ENCODE data around the gene ZNF432. TPM values are rescaled to one million over a fixed set of nuclear protein-coding genes. Genes with fewer than 3 reads are reported as not detected.

ZNF432 gene
- total and polyA plus RNA-seq, 2 donors (not counting 3 experiments of a cell fraction or from before 2014, with no cell fraction given) = 3.5 to 10.9 TPM

DNA sequence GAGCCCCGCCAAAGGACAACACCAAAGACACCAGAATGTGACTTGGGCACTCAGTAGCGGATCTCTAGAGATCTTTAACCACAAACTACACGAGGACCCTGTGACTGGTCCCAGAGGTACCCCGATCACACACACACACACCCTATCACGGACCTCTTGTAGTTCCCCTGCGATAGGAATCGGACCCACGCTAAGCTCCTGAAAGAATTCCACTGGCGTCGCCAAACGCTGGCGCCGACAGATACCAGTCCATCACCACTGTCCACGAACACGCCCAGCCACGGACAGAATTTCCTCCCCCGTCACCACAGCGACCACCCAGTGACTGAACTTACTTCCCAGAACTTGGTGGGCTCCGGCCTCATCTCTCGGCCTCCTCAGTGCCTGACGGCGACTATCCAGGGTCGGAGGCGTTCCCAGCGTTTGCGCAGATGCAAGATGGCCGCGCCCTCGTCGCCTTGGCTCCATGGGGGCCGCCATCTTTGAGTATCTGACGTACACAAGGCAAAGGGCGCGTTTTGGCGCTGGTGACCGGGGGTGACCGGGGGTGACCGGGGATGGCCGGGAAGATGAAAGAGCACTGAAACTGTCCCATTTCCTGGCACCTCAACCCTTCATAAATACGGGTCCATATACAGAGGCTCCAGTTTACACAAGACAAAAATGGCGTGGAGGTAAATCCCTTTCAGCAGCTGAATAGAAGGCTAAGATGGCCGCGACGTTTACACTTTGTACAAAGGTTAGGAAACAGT lies 40.7 kb downstream of the ZNF432 start, which contains the start of gene ZNF615:
Gene ZNF615, minus strand, starts transcription at position 406 of the 752 bp plus-strand sequence. CDS start 4,500 bp downstream, outside the sequence.
- Histone ChIP-seq H3K27me3 (ENCODE audit: control insufficient read depth in 2 of 2, insufficient read depth in 2 of 2, low read length in 2 of 2) (no peaks in the 10 kb centered on the region), H3K9me3 (replicated peaks; ENCODE audit: control insufficient read depth, insufficient read depth, low read length) (no peaks in the 10 kb centered on the region), H3K9ac (replicated peaks; ENCODE audit: extremely low read depth, insufficient read depth, low read length) (peak within 1 kb of the TSS; percentile 94), H3K4me1 (ENCODE audit: control insufficient read depth, extremely low read depth, insufficient read depth, low read length) (peaks cover 7% of the 10 kb centered on the region), H3K9me1 (replicated peaks; ENCODE audit: control insufficient read depth, extremely low read depth, insufficient read depth, low read length) (no peaks in the 10 kb centered on the region), H3K79me2 (ENCODE audit: control insufficient read depth, insufficient read depth, low read length) (no peaks in the 10 kb centered on the region), H3K4me3 (replicated peaks in 1 of 3; ENCODE audit: insufficient read depth in 1 of 3, low read depth in 1 of 3, low read length in 3 of 3) (peak within 1 kb of the TSS; percentile 57 to 76 (median 69)), H3K36me3 (ENCODE audit: control insufficient read depth in 2 of 2, extremely low read depth in 1 of 2, insufficient read depth in 2 of 2, low read length in 2 of 2) (peaks cover 0 to 3% of the 10 kb centered on the region in 2 experiments), H3K27ac (ENCODE audit: insufficient read depth, low read depth, low read length) (peak within 1 kb of the TSS; percentile 83), H4K20me1 (replicated peaks; ENCODE audit: control insufficient read depth, extremely low read depth, insufficient read depth, low read length) (no peaks in the 10 kb centered on the region), H3K4me2 (ENCODE audit: insufficient read depth, low read length) (peak within 1 kb of the TSS; percentile 57), H2AFZ (ENCODE audit: low read depth, low read length) (peak within 1 kb of the TSS; percentile 94)
- CTCF ChIA-PET = interaction anchor here (1.4 kb wide), 1 partner anchor 230 kb away, joined by 3 read pairs; no protein-coding TSS in a partner anchor
- POLR2A ChIA-PET = interaction anchor here (1.5 kb wide), 1 partner anchor 20 kb away, joined by 4 read pairs; the partner anchor contains the start of gene ZNF614
- DNase-seq (ENCODE audit: low read depth, low spot score) (peak; percentile 91), FAIRE-seq (peak; percentile 88)
- no TSS peak for BruUV-seq (replicated peaks)
- dilution Hi-C loops (cut with MboI; ENCODE audit: extremely low pct_ligation_motif_present, low sequenced_read_pairs) (no loop called here), intact Hi-C loops (cut with micrococcal nuclease) (loop anchor here (1.0 to 2.0 kb wide), 4 partner anchors 20 to 81 kb away; partner anchors contain the start of genes ZNF350, ZNF432, ZNF613 and ZNF614)
- no peak for TF ChIP-seq FOS (IDR thresholded peaks at IDR 0.05; ENCODE audit: borderline replicate concordance, insufficient read depth, low read length)
- TF ChIP-seq GATA2 (IDR thresholded peaks at IDR 0.05; ENCODE audit: insufficient read depth, insufficient read length, low read depth, low read length) = no peak

- dilution Hi-C loops (cut with MboI; ENCODE audit: extremely low pct_ligation_motif_present, low sequenced_read_pairs) (no loop called here), intact Hi-C loops (cut with micrococcal nuclease) (no loop called here)
- Histone ChIP-seq H3K4me3 (replicated peaks in 1 of 3; ENCODE audit: insufficient read depth in 1 of 3, low read depth in 1 of 3, low read length in 3 of 3) (peak overlapping the region; percentile 57 to 76 (median 69)), H3K79me2 (ENCODE audit: control insufficient read depth, insufficient read depth, low read length) (no peaks in the 10 kb centered on the region), H4K20me1 (replicated peaks; ENCODE audit: control insufficient read depth, extremely low read depth, insufficient read depth, low read length) (no peaks in the 10 kb centered on the region), H2AFZ (ENCODE audit: low read depth, low read length) (peak overlapping the region; percentile 94), H3K9ac (replicated peaks; ENCODE audit: extremely low read depth, insufficient read depth, low read length) (peak overlapping the region; percentile 94), H3K27ac (ENCODE audit: insufficient read depth, low read depth, low read length) (no peak overlapping the region), H3K4me1 (ENCODE audit: control insufficient read depth, extremely low read depth, insufficient read depth, low read length) (peaks cover 7% of the 10 kb centered on the region), H3K9me1 (replicated peaks; ENCODE audit: control insufficient read depth, extremely low read depth, insufficient read depth, low read length) (no peaks in the 10 kb centered on the region), H3K9me3 (replicated peaks; ENCODE audit: control insufficient read depth, insufficient read depth, low read length) (no peaks in the 10 kb centered on the region), H3K36me3 (ENCODE audit: control insufficient read depth in 2 of 2, extremely low read depth in 1 of 2, insufficient read depth in 2 of 2, low read length in 2 of 2) (no peaks in the 10 kb centered on the region), H3K4me2 (ENCODE audit: insufficient read depth, low read length) (peak overlapping the region; percentile 57), H3K27me3 (ENCODE audit: control insufficient read depth in 2 of 2, insufficient read depth in 2 of 2, low read length in 2 of 2) (no peaks in the 10 kb centered on the region)
- FAIRE-seq = peak; percentile 37
- ChIA-PET CTCF (interaction anchor here (1.4 kb wide), 1 partner anchor 230 kb away, joined by 3 read pairs; no protein-coding TSS in a partner anchor), POLR2A (interaction anchor here (1.5 kb wide), 1 partner anchor 21 kb away, joined by 4 read pairs; the partner anchor contains the start of gene ZNF614)
- BruUV-seq (replicated peaks) = TSS peak; percentile 17
- DNase-seq (ENCODE audit: low read depth, low spot score) = no peak
- no peak for TF ChIP-seq JUN (IDR thresholded peaks at IDR 0.05; ENCODE audit: borderline replicate concordance, insufficient read depth, insufficient read length, low read depth)
- TF ChIP-seq POLR2A (IDR thresholded peaks at IDR 0.05; ENCODE audit: low read depth, low read length) = no peak
- no peak for TF ChIP-seq GATA2 (IDR thresholded peaks at IDR 0.05; ENCODE audit: insufficient read depth, insufficient read length, low read depth, low read length)
- TF ChIP-seq MYC (IDR thresholded peaks at IDR 0.05; ENCODE audit: low read depth, low read length) = no peak
- no peak for TF ChIP-seq POLR2AphosphoS5 (IDR thresholded peaks at IDR 0.05; ENCODE audit: insufficient read depth, low read depth, low read length)
- TF ChIP-seq, protein P1, sequence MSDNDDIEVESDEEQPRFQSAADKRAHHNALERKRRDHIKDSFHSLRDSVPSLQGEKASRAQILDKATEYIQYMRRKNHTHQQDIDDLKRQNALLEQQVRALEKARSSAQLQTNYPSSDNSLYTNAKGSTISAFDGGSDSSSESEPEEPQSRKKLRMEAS (IDR thresholded peaks at IDR 0.05; ENCODE audit: insufficient read depth, insufficient read length) = no peak
- TF ChIP-seq CTCF (IDR thresholded peaks at IDR 0.05; ENCODE audit: extremely low read depth in 1 of 2, insufficient read depth in 1 of 2, low read depth in 1 of 2, low read length in 2 of 2) = no peak
- no peak for TF ChIP-seq FOS (IDR thresholded peaks at IDR 0.05; ENCODE audit: borderline replicate concordance, insufficient read depth, low read length)
- TF ChIP-seq EZH2 (IDR thresholded peaks at IDR 0.05; ENCODE audit: borderline replicate concordance, low read depth, low read length, severe bottlenecking) = no peak
Observed at GRCh38 chr19:52007451-52007805, 41.2 kb downstream of the ZNF432 start.

Data from endothelial cell of umbilical vein (primary cell).